Adrenal gland (tissue), 12 donors: ENCODE results near the gene VWA5B2. TPM values are rescaled to one million over a fixed set of nuclear protein-coding genes. Genes with fewer than 3 reads are reported as not detected.
A peak's percentile ranks its signal among the peaks of the same experiment; 100 is the strongest.

ENCODE experiments used
- DNase-seq, 7 donors: peaks; one replicate each; pipeline ENCODE4 v3.0.0-alpha.2; 2019 to 2020
- H3K27ac ChIP-seq, 5 donors: fragments of 200-600 bp; sonication (generic) in 4 of 5; 1 replicate in 3 of 5; 2 replicates in 2 of 5; pipeline versions ENCODE4 v1.5.1 to v1.8.0; 2016 to 2020; ENCODE audit warnings: mild to moderate bottlenecking in 1 of 5
- H3K27me3 ChIP-seq: fragments of 200-600 bp; 2 replicates; pipeline ENCODE4 v1.8.0; 2021
- H3K36me3 ChIP-seq, 2 donors: fragments of 200-600 bp; replicated peaks in 1 of 2; 1 replicate in 1 of 2; 2 replicates in 1 of 2; pipeline versions ENCODE4 v1.5.1 to v1.8.0; 2018 to 2022
- H3K4me1 ChIP-seq, 2 donors: fragments of 200-600 bp; replicated peaks in 1 of 2; 1 replicate in 1 of 2; 2 replicates in 1 of 2; pipeline versions ENCODE4 v1.5.1 to v1.8.0; 2018 to 2021
- H3K4me3 ChIP-seq, 4 donors: fragments of 200-600 bp; sonication (generic) in 3 of 4; one replicate each; pipeline ENCODE4 v1.5.1; 2016 to 2018
- H3K9me3 ChIP-seq, 3 donors: fragments of 200-600 bp; sonication (generic) in 1 of 3; replicated peaks in 1 of 3; 1 replicate in 2 of 3; 2 replicates in 1 of 3; pipeline versions ENCODE4 v1.5.1 to v1.8.0; 2016 to 2021
- CTCF ChIP-seq, 6 experiments: fragments of 450-650 bp in 4 of 6; fragments of 200-600 bp in 2 of 6; sonication (generic) in 1 of 6; IDR thresholded peaks; 1 replicate in 5 of 6; 2 replicates in 1 of 6; pipeline versions ENCODE4 v1.5.1 to v1.8.0; 2016 to 2021; ENCODE audit warnings: antibody characterized with exemption in 6 of 6, mild to moderate bottlenecking in 2 of 6, moderate library complexity in 1 of 6
- POLR2A ChIP-seq, 2 donors: fragments of 450-650 bp; IDR thresholded peaks; one replicate each; pipeline ENCODE4 v1.6.1; 2017; ENCODE audit warnings: antibody characterized with exemption in 2 of 2, mild to moderate bottlenecking in 2 of 2, moderate library complexity in 1 of 2
- WGBS, 4 donors: extraction: QIAGEN DNeasy Blood & Tissue Kit in 2 of 4; methylation state at CpG; one replicate each; pipeline versions ENCODE4 v1.1.5 to v1.1.7; 2013 to 2017; 5-methylcytosine and 5-hydroxymethylcytosine counted together
- intact Hi-C, 2 donors: fragments of 100-400 bp; cut with DNase I; formaldehyde crosslinking; loops; one replicate each; pipeline versions ENCODE4 v1.14.1 to v1.15.0; 2022 to 2023
- polyA plus RNA-seq, 3 donors: library from polyadenylated mRNA; stranded (reverse); fragments of 200-250 nt in 2 of 3; fragments of 350-450 nt in 1 of 3; fragmentation: Illumina TruSeq in 1 of 3; extraction: RNeasy Lipid Tissue Mini Kit (QIAGEN cat#74804) in 1 of 3; gene quantifications; one replicate each; pipeline ENCODE4 v1.2.3, GENCODE V29; 2013 to 2014
- total RNA-seq, 9 donors: library from RNA; depleted of rRNA in 4 of 9; stranded (reverse); fragments of >200 nt in 4 of 9; fragments of 120-200 nt in 1 of 9; fragmentation: NEBNext Ultra II Directional in 1 of 9; extraction: Animal tissue kit (Norgen Biotek cat#: 25700) in 1 of 9; gene quantifications; one replicate each; pipeline versions ENCODE4 v1.1.0 to v1.2.4, GENCODE V29; 2013 to 2023
- donor health status: healthy with polysubstance abuse.
- donor health status: Bipolar disorder and iron deficiency.
- donor health status: DM: yes; HTN: yes; CAD: no.
- donor health status: DM: no; HTN: no; CAD: no.
- donor health status: DM: no; HTN: no; CAD: no.
- donor health status: DM: yes; HTN: yes; CAD: no.

VWA5B2 gene
- total and polyA plus RNA-seq, 12 donors: 1.1 to 1,120 (median 65.8) TPM

DNA sequence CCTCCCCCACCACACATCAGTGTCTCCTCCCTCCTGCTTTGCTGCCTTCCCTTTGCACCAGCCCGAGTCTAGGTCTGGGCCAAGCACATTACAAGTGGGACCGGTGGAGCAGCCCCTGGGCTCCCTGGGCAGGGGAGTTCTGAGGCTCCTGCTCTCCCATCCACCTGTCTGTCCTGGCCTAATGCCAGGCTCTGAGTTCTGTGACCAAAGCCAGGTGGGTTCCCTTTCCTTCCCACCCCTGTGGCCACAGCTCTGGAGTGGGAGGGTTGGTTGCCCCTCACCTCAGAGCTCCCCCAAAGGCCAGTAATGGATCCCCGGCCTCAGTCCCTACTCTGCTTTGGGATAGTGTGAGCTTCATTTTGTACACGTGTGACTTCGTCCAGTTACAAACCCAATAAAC is 45.7 kb upstream of the VWA5B2 start:
- 77 to 82% (median 80%) methylated on average over 5 of the region's 5 CpGs for WGBS, 4 donors
- no peak for TF ChIP-seq CTCF (IDR thresholded peaks at IDR 0.05)
- TF ChIP-seq POLR2A (IDR thresholded peaks at IDR 0.05): no peak
- no peak overlapping the region for H3K4me3 ChIP-seq
- H3K36me3 ChIP-seq: peaks cover 0 to 75% of the 10 kb centered on the region in 2 donors
- peak overlapping the region in 1 of 5 donors; percentile 18 for H3K27ac ChIP-seq
- DNase-seq: peak in 1 of 7 donors; percentile 38
- H3K27me3 ChIP-seq: no peaks in the 10 kb centered on the region
- H3K9me3 ChIP-seq: no peaks in the 10 kb centered on the region
- intact Hi-C loops: no loop called here
- peaks cover 24 to 47% of the 10 kb centered on the region in 2 donors for H3K4me1 ChIP-seq

- intact Hi-C loops: no loop called here
- Histone ChIP-seq H3K4me3 (no peak overlapping the region), H3K27ac (peak overlapping the region in 4 of 5 donors; percentile 76 to 92 (median 90)), H3K36me3 (peaks cover 0 to 75% of the 10 kb centered on the region in 2 donors), H3K27me3 (no peaks in the 10 kb centered on the region), H3K9me3 (no peaks in the 10 kb centered on the region), H3K4me1 (peaks cover 24 to 46% of the 10 kb centered on the region in 2 donors)
- DNase-seq: no peak
- WGBS, 4 donors: 86 to 95% (median 93%) methylated on average over 17 to 18 of the region's 18 CpGs
- TF ChIP-seq CTCF (IDR thresholded peaks at IDR 0.05) (no peak), POLR2A (IDR thresholded peaks at IDR 0.05) (no peak)
These were observed 44.7 kb upstream of the VWA5B2 start for GRCh38 chr3:184184546-184185230.

DNA sequence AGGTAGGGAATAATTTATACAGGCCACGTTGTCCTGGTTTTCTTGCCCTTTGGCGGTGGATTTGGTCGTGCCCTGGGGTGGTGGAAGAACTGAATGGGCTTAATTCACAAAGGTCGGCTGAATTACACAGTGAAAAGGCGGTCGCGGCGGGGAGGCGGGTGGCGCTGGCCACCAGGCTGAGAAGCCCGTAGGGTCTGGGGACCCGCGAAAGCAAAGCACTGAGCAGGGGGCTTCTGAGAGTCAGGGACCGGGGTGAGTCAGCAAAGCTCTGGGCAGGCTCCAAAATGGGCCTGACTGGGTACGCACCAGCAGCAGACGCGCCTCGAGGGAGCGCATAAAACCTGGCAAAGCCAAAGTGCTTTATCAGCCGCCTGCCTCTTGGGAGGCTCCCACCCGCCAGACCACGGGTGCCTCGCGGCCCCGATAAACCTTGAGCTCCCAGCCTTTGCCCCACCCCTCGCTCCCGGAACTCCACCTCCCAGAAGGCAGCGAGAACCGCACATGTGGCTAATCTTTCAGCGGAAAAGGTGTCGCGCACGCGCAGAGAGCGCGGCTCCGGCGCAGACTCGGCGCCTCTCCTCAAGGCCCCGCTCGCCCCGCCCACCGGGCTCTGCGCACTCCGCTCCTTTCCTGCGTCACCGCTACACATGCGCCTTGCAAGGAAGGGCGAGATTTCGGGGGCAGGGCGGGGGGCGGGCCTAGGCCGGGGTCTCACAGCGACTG is 43.8 kb upstream of the VWA5B2 start:
- Histone ChIP-seq H3K4me3 (peak overlapping the region in 2 of 4 donors; percentile 61), H3K4me1 (peaks cover 24 to 50% of the 10 kb centered on the region in 2 donors), H3K27me3 (no peaks in the 10 kb centered on the region), H3K9me3 (no peaks in the 10 kb centered on the region), H3K27ac (peak overlapping the region; percentile 35 to 92 (median 87)), H3K36me3 (peaks cover 0 to 75% of the 10 kb centered on the region in 2 donors)
- WGBS, 4 donors: 2 to 9% (median 2%) methylated on average over 17 to 55 of the region's 55 CpGs
- DNase-seq: peak; percentile 99 to 100 (median 99)
- TF ChIP-seq CTCF (IDR thresholded peaks at IDR 0.05): no peak
- no peak for TF ChIP-seq POLR2A (IDR thresholded peaks at IDR 0.05)
- intact Hi-C loops: no loop called here

GRCh38 chr3:184186184-184186901 is 43.0 kb upstream of the VWA5B2 start, which contains the start of gene ABCF3:
Gene ABCF3, plus strand, starts transcription at chr3:184186199. Its CDS starts 9 bp downstream, at chr3:184186208.
- peaks cover 24 to 52% of the 10 kb centered on the region in 2 donors for H3K4me1 ChIP-seq
- DNase-seq: peak; percentile 68 to 88 (median 79)
- H3K4me3 ChIP-seq: peak within 1 kb of the TSS; percentile 17 to 61 (median 58)
- 0% methylated on average over 12 to 45 of the region's 45 CpGs for WGBS, 4 donors
- TF ChIP-seq CTCF (IDR thresholded peaks at IDR 0.05) (no peak), POLR2A (IDR thresholded peaks at IDR 0.05) (peak; percentile 61 to 82)
- intact Hi-C loops: no loop called here
- peaks cover 0 to 75% of the 10 kb centered on the region in 2 donors for H3K36me3 ChIP-seq
- peak within 1 kb of the TSS; percentile 35 to 92 (median 87) for H3K27ac ChIP-seq
- H3K27me3 ChIP-seq: no peaks in the 10 kb centered on the region
- H3K9me3 ChIP-seq: no peaks in the 10 kb centered on the region
